HG02678 (cell line): Measurements from ENCODE around the gene VDR.

ENCODE experiments used
- ATAC-seq: cut with Tn5 transposase; IDR thresholded peaks from one replicate; pipeline ENCODE4 v1.9.1; 2021; ENCODE audit warnings: mild to moderate bottlenecking, moderate library complexity; ENCODE audit not compliant: unreplicated experiment

Gene VDR

DNA sequence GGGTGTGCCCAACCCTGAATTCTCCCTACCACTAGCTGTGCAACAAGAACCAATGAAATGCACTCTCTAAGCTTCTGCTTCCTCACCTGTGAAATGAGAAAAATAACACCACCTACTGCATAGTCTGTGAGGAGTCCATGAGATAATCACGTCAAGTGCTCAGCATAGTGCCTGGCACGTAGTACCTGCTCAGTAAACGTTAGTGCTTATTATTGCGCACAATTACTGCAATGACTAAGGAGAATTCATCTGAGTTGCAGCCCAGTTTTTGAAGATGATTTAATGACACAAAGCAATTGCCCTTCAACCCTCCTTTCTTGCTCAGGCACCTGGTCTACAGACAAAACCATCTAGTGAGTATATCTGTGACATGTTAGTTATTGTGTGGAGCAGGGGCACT lies 8.8 kb downstream of the VDR start:
- ATAC-seq, result no peak

DNA sequence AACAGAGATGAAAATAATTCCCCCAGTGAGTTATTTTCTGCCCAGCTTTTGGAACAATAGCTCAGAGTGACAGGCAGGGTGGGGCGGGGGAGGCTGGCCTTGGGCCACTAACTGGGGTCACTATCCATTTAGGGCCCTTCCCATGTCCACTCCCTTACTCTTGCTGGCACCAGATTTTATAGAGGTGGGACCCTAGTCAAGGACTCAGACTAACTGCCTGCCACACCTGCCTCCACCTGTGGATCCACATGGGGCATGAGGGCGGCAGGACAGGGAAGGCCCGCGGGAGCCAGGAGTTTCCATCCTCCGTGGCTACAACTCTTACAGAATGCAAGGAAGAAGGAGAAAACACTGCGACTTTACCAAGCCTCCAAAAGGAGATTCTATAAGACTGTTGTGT lies 10.1 kb downstream of the VDR start:
- no peak for ATAC-seq

DNA sequence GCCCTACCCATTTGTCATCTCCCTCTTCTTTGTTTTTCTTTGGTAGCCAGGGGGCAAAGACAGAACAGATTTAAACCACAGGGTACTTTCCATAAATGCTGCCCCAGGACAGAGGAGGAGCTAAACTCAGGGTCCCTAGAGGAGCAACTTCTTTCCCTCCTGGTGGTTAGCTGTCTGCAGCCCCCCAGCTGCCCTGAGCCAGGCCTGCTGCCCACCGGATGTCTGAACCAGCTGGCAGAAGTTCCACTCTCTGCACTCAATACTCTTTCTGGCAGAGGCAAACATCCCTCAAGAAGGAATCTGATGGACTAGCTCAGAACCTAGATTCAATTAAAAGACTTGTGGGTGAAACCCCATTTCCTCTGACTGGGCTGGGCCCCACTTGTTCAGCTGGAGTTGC lies 10.7 kb downstream of the VDR start:
- no peak for ATAC-seq

DNA sequence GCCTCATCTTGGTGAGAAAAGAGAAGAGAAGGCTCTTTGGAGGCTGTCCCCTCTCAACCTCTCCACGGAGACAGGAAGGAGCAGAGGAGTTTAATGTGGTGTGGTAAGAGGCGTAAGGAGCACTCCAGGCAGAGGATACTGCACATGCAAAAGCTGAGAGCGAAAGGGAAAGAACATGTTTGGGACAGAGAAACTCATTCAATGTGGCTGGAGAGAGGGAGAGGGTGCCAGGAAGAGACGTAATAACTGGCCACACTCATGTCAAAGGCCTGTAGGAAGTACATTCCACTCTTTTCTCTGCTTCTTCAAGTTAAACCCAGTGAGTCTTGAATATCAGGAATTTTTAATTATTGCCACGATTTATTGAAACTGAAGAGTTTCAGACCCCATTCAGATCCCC lies 12.0 kb downstream of the VDR start:
- ATAC-seq, result no peak

DNA sequence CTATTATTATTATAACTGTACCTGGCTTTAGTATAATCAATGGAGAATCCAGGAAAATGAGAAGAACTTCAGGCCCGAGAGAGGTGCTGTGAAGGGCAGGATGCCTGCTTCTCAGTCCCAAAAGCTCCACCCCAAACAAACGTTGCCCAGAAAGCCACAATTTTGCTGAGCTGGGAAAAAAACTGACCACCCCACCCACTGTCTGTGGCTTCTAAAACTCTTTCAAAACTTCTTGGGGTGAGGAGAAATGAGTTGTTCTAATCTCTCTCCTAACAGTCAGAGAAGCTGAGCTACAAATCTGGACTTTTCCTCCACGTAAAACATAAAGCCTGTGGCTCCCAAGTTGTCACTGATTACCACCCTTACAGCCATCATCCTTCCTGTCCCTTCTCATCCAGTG lies 13.4 kb downstream of the VDR start:
- ATAC-seq, result no peak

DNA sequence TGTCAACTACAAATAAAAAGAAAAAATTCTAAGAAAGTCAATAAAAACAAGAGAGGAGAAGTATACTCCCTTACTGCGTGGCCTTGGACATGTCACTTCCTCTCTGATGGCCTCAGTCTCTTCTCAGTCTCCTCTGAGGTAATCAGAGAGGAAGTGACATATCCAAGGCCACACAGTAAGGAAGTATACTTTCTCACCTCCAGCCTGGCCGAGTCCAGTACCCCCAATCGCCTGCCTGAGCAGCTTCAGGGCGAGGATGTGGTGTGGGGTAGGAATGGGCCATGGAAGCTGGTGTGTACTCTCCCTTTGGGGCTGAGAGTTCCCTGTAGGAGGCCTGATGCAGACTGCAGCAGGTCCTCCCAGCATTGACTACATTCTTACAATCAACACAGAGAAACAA lies 15.8 kb downstream of the VDR start:
- ATAC-seq, result no peak

DNA sequence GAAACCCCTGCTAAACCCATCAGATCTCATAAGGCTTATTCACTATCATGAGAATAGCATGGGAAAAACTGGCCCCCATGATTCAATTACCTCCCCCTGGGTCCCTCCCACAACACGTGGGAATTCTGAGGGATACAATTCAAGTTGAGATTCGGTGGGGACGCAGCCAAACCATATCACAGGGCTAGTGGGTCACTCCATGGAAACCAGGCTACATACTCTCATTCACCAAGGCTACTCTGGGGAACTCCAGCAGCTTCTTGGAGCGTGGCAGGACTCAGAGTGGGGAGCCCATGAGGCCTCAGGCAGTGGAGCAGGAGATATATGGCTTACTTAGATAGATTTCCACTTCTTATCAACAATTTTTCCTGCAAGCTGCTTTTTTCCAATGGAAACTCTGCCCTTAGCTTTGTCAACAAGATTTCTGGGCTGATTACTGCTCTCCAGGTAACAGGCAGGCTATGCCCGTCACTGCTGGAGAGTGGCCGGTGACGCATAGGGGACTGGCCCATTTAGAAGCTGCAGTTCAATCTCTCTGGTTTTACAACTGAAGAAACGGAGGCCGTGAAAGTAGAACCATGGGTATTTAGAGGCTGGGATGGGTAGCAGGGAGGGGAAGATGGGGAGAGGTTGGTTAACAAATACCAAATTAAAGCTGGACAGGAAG lies 16.5 kb downstream of the VDR start:
- ATAC-seq, result no peak

DNA sequence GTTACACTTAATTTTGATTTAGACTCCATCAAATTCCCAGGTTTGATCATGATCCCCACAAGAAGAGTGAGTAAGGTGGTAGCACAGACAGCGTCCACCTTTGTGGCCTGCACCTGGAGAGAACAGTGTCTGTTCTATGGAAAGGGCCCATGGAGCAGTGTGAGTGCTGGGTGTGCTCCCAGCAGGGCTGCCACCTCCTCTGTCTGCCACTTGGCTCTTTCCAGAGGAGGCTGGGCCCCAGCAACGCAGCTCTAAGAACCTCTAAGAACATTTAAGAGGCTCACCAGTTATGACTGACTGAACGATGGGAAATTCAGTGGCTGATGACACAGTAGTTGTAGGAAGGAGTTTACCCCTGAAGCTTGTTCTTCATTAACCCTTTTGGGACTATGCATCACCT lies 17.3 kb downstream of the VDR start:
- no peak for ATAC-seq

DNA sequence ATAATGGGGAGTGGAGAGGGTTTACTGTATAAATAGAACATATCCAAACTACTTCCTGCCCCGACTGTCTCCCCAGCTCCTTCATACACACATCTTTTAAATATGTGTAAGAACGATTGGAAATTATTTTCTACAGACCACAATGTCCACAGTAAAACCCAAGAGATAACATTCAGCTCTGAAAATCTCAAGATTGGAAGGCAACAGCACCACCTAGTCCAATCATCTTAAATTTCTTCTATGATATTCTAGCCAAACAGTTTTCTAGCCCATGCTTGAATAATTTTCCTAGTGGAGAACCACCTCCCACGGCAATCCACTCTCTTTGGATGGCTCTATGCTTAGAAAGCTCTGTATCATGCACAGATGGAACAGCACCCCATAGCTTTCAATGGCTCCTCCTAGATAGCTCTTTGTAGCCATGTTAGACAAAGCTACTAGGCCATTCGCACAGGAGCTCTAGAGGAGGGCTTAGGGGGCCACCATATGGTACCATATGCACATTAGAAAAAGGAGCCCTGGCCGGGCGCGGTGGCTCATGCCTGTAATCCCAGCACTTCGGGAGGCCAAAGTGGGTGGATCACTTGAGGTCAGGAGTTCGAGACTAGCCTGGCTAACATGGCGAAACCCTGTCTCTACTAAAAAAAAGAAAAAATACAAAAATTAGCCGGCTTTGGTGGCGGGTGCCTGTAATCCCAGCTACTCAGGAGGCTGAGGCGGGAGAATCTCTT lies 18.1 kb downstream of the VDR start:
- ATAC-seq, result no peak

DNA sequence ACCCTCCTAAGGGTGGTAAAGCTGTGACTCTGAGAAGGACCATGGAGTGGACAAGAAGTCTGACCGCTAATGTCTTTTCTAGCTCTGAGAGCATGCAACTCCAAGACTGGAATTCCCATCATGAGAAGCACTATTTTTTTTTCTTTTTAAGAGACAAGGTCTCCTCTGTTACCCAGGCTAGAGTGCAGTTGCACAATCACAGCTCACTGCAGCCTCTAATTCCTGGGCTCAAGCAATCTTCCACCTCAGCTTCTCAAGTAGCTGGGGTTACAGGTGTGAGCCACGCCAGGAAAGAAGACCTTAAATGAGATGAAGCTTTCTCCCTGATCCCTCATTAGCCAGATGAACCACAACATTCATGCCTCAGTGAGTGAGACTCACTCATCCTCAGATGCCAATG lies 19.2 kb downstream of the VDR start:
- ATAC-seq, result no peak

DNA sequence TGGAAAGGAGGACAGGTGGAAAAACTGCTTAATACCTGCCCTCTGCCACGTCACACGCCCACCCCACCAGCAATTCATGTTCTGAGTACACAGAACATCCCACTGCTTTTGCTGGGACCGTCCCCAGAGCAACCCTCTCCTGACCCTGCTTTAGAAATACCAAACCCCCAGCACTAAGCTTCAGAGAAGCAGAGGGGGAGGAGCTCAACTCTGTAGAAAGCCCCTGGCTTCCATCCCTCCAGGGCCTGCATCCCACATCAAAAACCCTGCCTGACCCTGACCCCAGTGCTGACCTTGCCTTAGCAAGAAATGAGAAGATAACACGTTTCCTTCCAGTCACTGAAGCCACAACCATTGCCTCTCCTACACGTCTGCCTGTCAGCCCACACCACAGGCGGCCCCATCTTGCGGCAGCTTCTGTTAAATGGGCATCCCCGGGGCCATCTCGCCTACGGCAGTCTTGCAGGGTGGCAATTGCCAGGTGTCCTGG lies 19.7 kb downstream of the VDR start:
- peak; percentile 46 for ATAC-seq

DNA sequence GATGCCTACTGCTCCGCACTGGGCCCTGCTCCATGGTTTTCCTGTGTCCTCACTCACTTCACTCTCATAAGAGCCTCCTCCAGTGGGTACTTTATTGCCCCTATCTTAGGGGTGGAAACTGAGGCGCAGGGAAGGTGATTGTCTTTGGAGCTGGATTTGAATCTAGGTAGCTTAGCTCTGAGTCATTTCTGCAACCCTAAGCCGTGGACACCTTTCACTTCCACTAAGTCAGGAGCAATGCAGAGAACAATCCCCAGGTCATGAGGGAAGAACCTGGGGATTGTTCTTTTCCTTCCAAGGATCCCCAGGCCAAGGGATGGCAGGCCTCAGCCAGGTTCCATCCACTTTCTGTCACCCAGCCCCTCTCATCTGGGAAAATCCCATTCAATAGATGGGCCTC lies 20.3 kb downstream of the VDR start:
- ATAC-seq, result no peak

DNA sequence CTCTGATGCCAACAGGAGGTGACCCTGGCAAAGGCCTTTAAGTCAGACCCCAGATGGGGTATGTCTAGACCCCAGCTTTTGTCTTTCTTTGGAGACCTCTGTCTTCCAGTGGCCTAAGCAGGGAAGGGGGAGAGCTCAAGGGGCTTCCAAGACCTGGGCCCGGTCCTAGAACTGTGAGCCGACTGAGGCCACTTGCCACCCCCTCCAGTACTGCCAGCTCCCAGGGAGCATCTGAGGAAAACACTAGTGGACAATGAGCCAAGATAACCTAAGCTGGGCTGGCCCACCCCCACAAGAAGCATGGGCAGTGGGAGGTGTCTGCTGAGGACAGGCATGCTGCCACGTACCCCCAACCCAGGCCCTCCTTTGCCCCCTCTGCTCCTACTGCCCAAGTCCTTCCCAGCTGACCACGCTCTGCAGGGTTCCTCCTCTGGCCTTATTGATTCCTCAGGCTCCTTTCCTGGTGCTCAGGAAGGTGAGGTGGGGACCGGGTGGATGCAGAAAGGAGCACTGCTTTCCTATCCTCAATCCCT lies 21.1 kb downstream of the VDR start:
- ATAC-seq, result no peak

DNA sequence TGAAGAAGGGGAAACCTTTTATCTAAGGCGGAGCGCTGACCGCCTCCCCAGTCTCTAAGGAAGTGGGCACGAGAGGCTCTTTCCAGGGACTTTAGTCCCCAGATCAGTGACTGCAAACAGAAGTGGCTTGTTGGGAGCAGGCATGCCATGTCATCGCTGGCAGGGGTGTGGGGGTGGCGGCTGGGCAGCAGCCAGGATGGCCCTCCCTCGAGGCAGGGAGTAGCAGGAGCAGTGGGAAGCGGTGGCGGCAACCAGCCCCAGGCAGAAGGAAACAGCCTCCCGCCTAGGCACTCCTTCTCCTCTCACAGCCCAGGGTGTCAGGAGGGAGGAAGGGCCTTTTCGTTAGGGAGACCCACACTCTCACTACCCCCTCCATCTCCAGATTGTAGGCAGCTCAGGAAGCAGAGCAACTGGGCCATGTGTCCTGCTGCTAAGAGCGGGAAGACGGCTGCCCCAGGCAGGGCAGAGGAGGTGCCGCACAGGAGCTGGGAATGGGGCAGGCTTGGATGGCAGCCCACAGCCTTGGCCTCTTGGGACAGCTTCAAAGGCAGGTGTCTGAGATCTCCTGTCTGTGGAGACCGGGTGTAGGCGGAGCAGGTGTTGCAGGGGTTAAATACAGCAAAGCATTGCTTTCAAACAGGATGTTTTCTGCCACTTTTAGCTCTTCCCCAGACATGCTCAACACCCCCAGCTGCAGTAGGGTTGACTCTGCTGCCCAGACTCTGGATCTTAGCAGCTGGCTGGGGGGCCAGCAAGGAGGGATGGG lies 21.8 kb downstream of the VDR start:
- ATAC-seq, result peak; percentile 80

DNA sequence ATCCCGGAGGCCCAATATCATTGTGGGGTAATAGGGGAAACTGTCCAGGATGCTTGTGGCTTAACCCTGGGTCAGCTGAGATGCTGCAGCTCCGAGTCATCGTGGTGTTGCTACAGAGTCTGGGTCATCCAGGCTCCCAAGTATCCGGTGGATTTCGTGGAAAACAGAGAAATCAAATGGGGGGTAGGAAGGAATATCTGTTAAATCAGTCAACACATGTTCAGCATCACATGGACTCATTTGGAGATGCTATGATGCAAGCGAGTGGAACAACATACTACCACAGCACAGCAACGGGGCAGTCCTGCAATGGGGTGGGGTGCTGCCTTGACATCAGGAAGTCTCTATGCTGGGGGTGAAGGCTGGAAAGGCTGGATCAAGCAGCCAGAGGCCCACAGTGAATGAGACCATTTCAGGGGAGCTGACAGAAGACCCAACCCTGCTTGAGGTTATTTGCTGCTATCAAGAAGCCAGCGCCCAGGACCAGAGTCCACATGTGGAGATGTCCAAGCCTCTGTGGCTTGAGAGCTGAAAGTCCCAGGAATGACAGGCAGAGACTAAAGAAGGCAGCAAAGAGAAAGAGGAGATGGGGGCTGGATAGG lies 22.9 kb downstream of the VDR start:
- ATAC-seq, result no peak

DNA sequence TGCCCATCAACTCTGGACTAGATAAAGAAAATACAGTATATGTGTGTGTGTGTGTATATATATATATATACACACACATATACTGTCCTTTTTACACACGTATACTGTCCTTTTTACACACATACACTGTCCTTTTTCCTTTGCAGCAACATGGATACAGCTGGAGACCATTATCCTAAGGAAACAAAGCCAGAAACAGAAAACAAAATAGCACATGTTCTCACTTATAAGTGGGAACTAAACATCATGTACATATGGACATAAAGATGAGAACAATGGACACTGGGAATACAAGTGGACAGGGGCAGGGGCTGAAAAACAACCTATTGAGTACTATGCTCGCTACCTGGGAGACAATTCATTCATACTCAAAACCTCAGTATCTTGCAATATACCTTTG lies 23.7 kb downstream of the VDR start:
- ATAC-seq, result no peak

DNA sequence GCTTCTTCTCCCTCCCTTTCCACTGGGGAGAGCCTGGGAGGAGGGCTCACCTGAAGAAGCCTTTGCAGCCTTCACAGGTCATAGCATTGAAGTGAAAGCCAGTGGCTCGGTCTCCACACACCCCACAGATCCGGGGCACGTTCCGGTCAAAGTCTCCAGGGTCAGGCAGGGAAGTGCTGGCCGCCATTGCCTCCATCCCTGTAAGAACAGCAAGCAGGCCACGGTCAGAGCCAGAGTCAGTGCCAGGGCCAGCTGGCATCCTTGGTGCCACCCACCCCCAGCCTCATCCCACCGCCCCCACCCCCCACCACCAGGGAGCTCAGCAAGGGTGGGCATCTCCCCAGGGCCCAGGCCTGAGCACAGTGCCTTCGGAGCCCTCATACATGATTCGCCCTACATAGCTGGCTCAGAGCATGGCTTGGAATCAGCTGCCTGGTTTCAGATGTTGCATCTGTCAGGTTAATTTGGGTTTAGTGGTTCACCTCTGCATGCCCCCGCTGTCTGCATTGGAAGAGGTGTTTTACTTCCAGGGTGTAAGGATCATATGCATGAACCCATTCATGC lies 25.8 kb downstream of the VDR start:
- ATAC-seq, result no peak

DNA sequence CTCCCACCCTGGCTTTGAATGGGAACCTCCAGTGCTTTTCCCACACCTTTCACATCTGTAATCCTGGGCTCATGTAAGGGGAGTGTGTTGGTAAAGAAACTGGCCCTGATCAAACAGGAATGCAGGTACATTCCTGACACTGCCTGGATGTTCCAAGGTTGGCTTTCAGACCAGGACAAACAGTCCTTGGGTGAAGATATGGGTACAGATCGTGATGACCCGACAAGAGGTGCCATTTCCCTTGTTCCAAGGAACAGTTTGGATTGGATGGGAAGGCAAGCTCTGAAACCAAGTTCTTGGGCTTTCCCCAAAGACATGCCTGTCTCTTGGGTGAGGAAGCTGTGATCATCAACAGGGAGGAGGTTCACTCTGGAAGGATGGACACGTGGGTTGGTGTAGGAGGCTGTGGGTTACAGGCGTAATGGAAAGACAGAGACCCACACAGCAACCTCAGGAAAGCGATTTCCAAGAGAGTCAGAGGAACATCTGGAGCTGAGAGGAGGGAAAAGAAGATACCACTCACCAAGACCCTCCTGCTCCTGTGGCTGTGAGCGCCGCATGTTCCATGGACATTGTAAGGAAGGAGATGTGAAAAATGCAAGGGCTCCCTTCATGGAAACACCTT lies 26.4 kb downstream of the VDR start:
- ATAC-seq, result no peak

DNA sequence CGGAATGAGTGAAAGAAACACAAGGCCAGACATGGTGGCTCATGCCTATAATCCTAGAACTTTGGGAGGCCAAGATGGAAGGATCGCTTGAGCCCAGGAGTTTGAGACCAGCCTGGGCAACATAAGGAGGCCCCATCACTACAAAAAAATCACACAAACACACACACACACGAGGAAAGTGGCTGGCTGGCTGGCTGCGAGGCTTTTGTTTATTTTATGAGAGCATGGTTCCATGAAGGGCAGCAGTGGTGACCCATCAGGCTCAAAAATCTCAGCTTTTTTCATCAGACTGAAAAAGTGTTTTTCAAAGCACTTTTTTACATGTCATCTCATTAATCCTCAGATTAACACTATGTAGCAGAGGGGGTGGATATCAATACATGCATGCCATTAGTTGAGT lies 27.7 kb downstream of the VDR start:
- ATAC-seq, result no peak

DNA sequence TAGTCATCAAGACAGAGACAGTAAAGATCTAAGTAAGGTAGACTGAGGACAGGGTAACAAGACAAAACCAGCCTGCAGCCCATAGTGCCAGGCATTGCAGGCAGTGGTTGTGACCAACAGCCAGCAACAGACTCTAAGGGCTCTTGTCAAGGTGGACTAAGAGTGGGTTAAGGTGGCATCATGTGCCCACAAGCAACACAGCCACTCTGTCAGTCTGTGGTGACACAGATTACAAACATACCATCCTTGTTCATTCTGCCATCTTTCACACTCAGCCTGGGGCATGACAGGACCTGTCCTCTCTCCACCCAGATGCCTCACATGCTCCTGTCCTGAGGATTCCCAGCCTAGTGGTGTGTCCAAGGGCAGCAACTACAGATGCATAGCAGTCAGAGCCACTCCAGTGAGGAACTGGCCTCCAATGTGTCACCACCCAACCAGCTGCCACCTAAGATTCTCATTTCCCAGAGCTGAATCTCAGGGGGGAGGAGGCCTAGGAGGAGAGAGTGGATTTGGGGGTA lies 28.3 kb downstream of the VDR start:
- ATAC-seq, result no peak
